Measurements from ENCODE around the gene PRUNE1.

PRUNE1 gene

DNA sequence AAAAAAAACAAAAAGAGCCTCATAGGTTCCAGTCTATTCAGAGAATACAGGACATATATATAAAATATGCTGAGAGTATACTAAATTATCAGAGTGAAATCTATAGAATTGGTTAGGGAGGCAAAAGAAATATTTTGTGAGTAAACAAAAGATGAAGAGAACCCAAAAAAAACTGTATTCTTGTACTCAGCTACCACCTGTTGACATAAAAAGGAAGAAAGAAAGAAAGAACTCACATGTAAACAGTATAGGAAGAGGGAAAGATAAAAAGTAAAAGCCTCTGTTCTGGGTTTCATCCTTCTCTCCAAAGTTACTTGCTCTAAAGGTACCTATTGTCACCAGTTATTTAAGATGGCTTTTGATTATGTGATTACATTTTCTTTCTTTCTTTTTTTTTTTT is 18.2 kb downstream of the PRUNE1 start:
- no peaks in the 10 kb centered on the region for H3K9me3 ChIP-seq (ENCODE audit: control insufficient read depth in 2 of 2, low read length in 2 of 2)
- H3K27ac ChIP-seq (ENCODE audit: low read depth in 2 of 2, low read length in 2 of 2) = no peak overlapping the region
- H3K27me3 ChIP-seq (ENCODE audit: control insufficient read depth in 2 of 2, insufficient read depth in 2 of 2, low read length in 2 of 2) = no peaks in the 10 kb centered on the region
- no peak overlapping the region for H3K9ac ChIP-seq (ENCODE audit: low read depth in 1 of 2, low read length in 2 of 2)
- H3K4me1 ChIP-seq (ENCODE audit: control insufficient read depth in 2 of 2, insufficient read depth in 2 of 2, low read length in 2 of 2) = no peaks in the 10 kb centered on the region
- no peak overlapping the region for H3K4me3 ChIP-seq (ENCODE audit: low read length in 2 of 2)
- H3K36me3 ChIP-seq (ENCODE audit: control insufficient read depth in 2 of 2, insufficient read depth in 2 of 2, low read length in 2 of 2) = peaks cover 24 to 38% of the 10 kb centered on the region in 2 donors

DNA sequence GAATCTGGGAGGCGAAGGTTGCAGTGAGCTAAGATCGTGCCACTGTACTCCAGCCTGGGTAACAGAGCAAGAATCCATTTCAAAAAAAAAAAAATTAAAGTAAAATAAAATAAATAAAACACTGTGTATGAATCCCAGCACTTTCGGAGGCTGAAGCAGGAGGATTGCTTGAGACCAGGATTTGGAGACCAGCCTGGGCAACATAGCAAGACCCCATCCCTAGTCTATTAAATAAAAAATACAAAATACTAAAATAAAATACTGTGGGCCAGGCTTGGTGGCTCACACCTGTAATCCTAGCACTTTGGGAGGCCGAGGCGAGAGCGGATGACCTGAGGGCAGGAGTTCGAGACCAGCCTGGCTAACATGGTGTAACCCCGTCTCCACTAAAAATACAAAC is 23.9 kb downstream of the PRUNE1 start:
- H3K9me3 ChIP-seq (ENCODE audit: control insufficient read depth in 2 of 2, low read length in 2 of 2) = no peaks in the 10 kb centered on the region
- H3K9ac ChIP-seq (ENCODE audit: low read depth in 1 of 2, low read length in 2 of 2) = no peak overlapping the region
- H3K4me3 ChIP-seq (ENCODE audit: low read length in 2 of 2) = no peak overlapping the region
- peaks cover 37 to 46% of the 10 kb centered on the region in 2 donors for H3K36me3 ChIP-seq (ENCODE audit: control insufficient read depth in 2 of 2, insufficient read depth in 2 of 2, low read length in 2 of 2)
- H3K27ac ChIP-seq (ENCODE audit: low read depth in 2 of 2, low read length in 2 of 2) = no peak overlapping the region
- H3K4me1 ChIP-seq (ENCODE audit: control insufficient read depth in 2 of 2, insufficient read depth in 2 of 2, low read length in 2 of 2) = no peaks in the 10 kb centered on the region
- no peaks in the 10 kb centered on the region for H3K27me3 ChIP-seq (ENCODE audit: control insufficient read depth in 2 of 2, insufficient read depth in 2 of 2, low read length in 2 of 2)

DNA sequence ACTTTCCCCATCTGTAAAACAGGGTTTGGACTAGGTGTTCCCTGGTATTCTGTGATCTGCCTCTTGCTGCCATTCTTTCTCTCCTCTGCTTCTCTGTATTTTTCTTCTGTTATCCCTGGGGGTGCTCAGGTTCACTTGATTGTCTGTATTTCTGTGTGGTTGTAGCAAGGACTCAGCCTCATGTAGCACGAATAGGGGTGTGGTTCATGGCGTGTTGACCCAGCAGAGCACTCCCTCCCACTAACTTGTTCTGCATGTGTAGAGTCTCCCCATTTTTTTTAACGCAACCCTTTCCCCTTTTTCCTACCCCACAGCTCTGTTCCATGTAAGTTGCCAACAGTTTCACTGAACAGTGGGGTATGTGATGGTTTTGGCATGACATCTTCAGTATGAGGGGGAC is 26.9 kb downstream of the PRUNE1 start:
- H3K27ac ChIP-seq (ENCODE audit: low read depth in 2 of 2, low read length in 2 of 2) = no peak overlapping the region
- H3K4me1 ChIP-seq (ENCODE audit: control insufficient read depth in 2 of 2, insufficient read depth in 2 of 2, low read length in 2 of 2) = no peaks in the 10 kb centered on the region
- no peak overlapping the region for H3K4me3 ChIP-seq (ENCODE audit: low read length in 2 of 2)
- H3K36me3 ChIP-seq (ENCODE audit: control insufficient read depth in 2 of 2, insufficient read depth in 2 of 2, low read length in 2 of 2) = peaks cover 28 to 30% of the 10 kb centered on the region in 2 donors
- H3K9ac ChIP-seq (ENCODE audit: low read depth in 1 of 2, low read length in 2 of 2) = no peak overlapping the region
- H3K27me3 ChIP-seq (ENCODE audit: control insufficient read depth in 2 of 2, insufficient read depth in 2 of 2, low read length in 2 of 2) = no peaks in the 10 kb centered on the region
- H3K9me3 ChIP-seq (ENCODE audit: control insufficient read depth in 2 of 2, low read length in 2 of 2) = no peaks in the 10 kb centered on the region

DNA sequence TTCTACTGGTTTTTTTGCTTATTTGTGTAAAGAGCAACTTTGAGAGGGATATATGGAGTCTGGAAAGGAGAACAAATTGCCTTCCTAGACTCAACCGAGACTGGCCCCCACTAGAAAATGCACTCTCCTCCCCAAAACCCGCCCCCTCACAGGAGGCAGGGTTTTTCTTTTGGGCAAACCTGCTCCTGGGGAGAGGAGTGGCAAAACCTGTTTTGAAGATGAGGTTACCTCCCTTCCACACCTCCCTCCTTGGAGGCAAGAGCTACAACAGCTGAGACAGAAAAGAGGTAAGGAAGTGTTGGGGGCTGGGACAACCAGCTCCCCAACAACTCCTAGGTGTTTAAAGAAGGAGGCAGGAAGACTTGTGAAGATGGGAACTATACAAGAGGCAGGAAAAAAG is 28.1 kb downstream of the PRUNE1 start, which contains the start of gene BNIPL:
Gene BNIPL (plus strand): TSS at position 231 of the 400 bp plus-strand sequence. CDS start 140 bp downstream, at position 371.
- Histone ChIP-seq H3K27ac (ENCODE audit: low read depth in 2 of 2, low read length in 2 of 2) (no peak within 1 kb of the TSS), H3K36me3 (ENCODE audit: control insufficient read depth in 2 of 2, insufficient read depth in 2 of 2, low read length in 2 of 2) (peaks cover 20 to 21% of the 10 kb centered on the region in 2 donors), H3K4me1 (ENCODE audit: control insufficient read depth in 2 of 2, insufficient read depth in 2 of 2, low read length in 2 of 2) (no peaks in the 10 kb centered on the region)

DNA sequence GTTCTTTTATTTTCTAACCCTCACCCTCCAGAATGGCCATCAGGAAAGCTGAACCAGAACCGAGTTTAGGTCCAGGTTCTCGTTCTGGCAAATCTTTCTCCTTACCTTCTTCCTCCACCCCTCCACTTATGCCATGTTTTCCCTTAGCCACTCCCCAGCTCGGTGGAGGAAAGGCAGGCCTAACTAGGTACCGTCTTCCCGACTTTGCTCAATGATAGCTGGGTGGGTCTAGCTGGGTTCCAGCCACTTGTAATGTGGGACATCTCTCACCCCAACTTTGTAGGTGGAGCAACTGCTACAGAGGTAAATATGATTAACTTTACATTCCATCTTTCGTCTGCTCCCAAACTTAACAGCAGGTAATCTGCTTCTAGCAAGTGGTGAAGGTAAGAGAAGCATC is 28.8 kb downstream of the PRUNE1 start:
- H3K4me3 ChIP-seq (ENCODE audit: low read length in 2 of 2) = no peak overlapping the region
- peaks cover 16 to 18% of the 10 kb centered on the region in 2 donors for H3K36me3 ChIP-seq (ENCODE audit: control insufficient read depth in 2 of 2, insufficient read depth in 2 of 2, low read length in 2 of 2)
- H3K4me1 ChIP-seq (ENCODE audit: control insufficient read depth in 2 of 2, insufficient read depth in 2 of 2, low read length in 2 of 2) = no peaks in the 10 kb centered on the region
- no peak overlapping the region for H3K27ac ChIP-seq (ENCODE audit: low read depth in 2 of 2, low read length in 2 of 2)
- H3K27me3 ChIP-seq (ENCODE audit: control insufficient read depth in 2 of 2, insufficient read depth in 2 of 2, low read length in 2 of 2) = no peaks in the 10 kb centered on the region
- no peak overlapping the region for H3K9ac ChIP-seq (ENCODE audit: low read depth in 1 of 2, low read length in 2 of 2)
- H3K9me3 ChIP-seq (ENCODE audit: control insufficient read depth in 2 of 2, low read length in 2 of 2) = no peaks in the 10 kb centered on the region

More for the DNA sequence above, 28.1 kb downstream of the PRUNE1 start, which contains the start of gene BNIPL:
- Histone ChIP-seq H3K9me3 (ENCODE audit: control insufficient read depth in 2 of 2, low read length in 2 of 2) (no peaks in the 10 kb centered on the region), H3K4me3 (ENCODE audit: low read length in 2 of 2) (no peak within 1 kb of the TSS), H3K27me3 (ENCODE audit: control insufficient read depth in 2 of 2, insufficient read depth in 2 of 2, low read length in 2 of 2) (no peaks in the 10 kb centered on the region), H3K9ac (ENCODE audit: low read depth in 1 of 2, low read length in 2 of 2) (no peak within 1 kb of the TSS)

DNA sequence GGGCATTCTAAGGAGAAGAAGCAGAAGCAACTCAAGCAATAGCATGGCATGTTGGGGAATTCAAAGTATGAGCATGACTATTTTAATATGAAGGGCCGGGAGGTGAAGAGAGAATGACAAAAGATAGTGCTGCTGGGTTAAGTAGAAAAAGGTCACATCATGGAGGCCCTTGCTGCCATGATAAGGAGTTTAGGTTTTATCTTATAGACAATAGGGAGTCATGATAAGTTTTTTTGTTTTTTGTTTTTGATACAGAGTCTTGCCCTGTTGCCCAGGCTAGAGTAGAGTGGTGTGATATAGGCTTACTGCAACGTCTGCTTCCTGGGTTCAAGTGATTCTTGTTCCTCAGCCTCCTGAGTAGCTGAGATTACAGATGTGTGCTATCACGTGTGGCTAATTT is 31.3 kb downstream of the PRUNE1 start:
- Histone ChIP-seq H3K27me3 (ENCODE audit: control insufficient read depth in 2 of 2, insufficient read depth in 2 of 2, low read length in 2 of 2) (no peaks in the 10 kb centered on the region), H3K9ac (ENCODE audit: low read depth in 1 of 2, low read length in 2 of 2) (no peak overlapping the region), H3K27ac (ENCODE audit: low read depth in 2 of 2, low read length in 2 of 2) (no peak overlapping the region), H3K36me3 (ENCODE audit: control insufficient read depth in 2 of 2, insufficient read depth in 2 of 2, low read length in 2 of 2) (peaks cover 8 to 9% of the 10 kb centered on the region in 2 donors), H3K9me3 (ENCODE audit: control insufficient read depth in 2 of 2, low read length in 2 of 2) (no peaks in the 10 kb centered on the region), H3K4me1 (ENCODE audit: control insufficient read depth in 2 of 2, insufficient read depth in 2 of 2, low read length in 2 of 2) (no peaks in the 10 kb centered on the region), H3K4me3 (ENCODE audit: low read length in 2 of 2) (no peak overlapping the region)

GRCh38 chr1:151043163-151043562 is 34.9 kb downstream of the PRUNE1 start:
- Histone ChIP-seq H3K27me3 (ENCODE audit: control insufficient read depth in 2 of 2, insufficient read depth in 2 of 2, low read length in 2 of 2) (no peaks in the 10 kb centered on the region), H3K9ac (ENCODE audit: low read depth in 1 of 2, low read length in 2 of 2) (no peak overlapping the region), H3K4me3 (ENCODE audit: low read length in 2 of 2) (no peak overlapping the region), H3K27ac (ENCODE audit: low read depth in 2 of 2, low read length in 2 of 2) (no peak overlapping the region), H3K36me3 (ENCODE audit: control insufficient read depth in 2 of 2, insufficient read depth in 2 of 2, low read length in 2 of 2) (no peaks in the 10 kb centered on the region), H3K4me1 (ENCODE audit: control insufficient read depth in 2 of 2, insufficient read depth in 2 of 2, low read length in 2 of 2) (peaks cover 5 to 8% of the 10 kb centered on the region in 2 donors), H3K9me3 (ENCODE audit: control insufficient read depth in 2 of 2, low read length in 2 of 2) (no peaks in the 10 kb centered on the region)

- Histone ChIP-seq H3K27me3 (ENCODE audit: control insufficient read depth in 2 of 2, insufficient read depth in 2 of 2, low read length in 2 of 2) (no peaks in the 10 kb centered on the region), H3K4me1 (ENCODE audit: control insufficient read depth in 2 of 2, insufficient read depth in 2 of 2, low read length in 2 of 2) (peaks cover 9 to 16% of the 10 kb centered on the region in 2 donors), H3K4me3 (ENCODE audit: low read length in 2 of 2) (peak within 1 kb of the TSS; percentile 69 to 90), H3K36me3 (ENCODE audit: control insufficient read depth in 2 of 2, insufficient read depth in 2 of 2, low read length in 2 of 2) (peaks cover 12 to 13% of the 10 kb centered on the region in 2 donors), H3K9ac (ENCODE audit: low read depth in 1 of 2, low read length in 2 of 2) (peak within 1 kb of the TSS; percentile 52 to 73), H3K27ac (ENCODE audit: low read depth in 2 of 2, low read length in 2 of 2) (peak within 1 kb of the TSS; percentile 18 to 79), H3K9me3 (ENCODE audit: control insufficient read depth in 2 of 2, low read length in 2 of 2) (no peaks in the 10 kb centered on the region)
Measured at GRCh38 chr1:151047591-151047924, 39.3 kb downstream of the PRUNE1 start, which contains the start of gene C1orf56. Gene C1orf56, plus strand, starts transcription at chr1:151047751. Its CDS starts 97 bp downstream, at chr1:151047848.

DNA sequence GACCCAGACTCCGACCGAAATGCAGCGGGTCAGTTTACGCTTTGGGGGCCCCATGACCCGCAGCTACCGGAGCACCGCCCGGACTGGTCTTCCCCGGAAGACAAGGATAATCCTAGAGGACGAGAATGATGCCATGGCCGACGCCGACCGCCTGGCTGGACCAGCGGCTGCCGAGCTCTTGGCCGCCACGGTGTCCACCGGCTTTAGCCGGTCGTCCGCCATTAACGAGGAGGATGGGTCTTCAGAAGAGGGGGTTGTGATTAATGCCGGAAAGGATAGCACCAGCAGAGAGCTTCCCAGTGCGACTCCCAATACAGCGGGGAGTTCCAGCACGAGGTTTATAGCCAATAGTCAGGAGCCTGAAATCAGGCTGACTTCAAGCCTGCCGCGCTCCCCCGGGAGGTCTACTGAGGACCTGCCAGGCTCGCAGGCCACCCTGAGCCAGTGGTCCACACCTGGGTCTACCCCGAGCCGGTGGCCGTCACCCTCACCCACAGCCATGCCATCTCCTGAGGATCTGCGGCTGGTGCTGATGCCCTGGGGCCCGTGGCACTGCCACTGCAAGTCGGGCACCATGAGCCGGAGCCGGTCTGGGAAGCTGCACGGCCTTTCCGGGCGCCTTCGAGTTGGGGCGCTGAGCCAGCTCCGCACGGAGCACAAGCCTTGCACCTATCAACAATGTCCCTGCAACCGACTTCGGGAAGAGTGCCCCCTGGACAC is 39.8 kb downstream of the PRUNE1 start:
- H3K9ac ChIP-seq (ENCODE audit: low read depth in 1 of 2, low read length in 2 of 2) = peak overlapping the region; percentile 52 to 73
- peak overlapping the region; percentile 69 to 90 for H3K4me3 ChIP-seq (ENCODE audit: low read length in 2 of 2)
- no peaks in the 10 kb centered on the region for H3K27me3 ChIP-seq (ENCODE audit: control insufficient read depth in 2 of 2, insufficient read depth in 2 of 2, low read length in 2 of 2)
- no peaks in the 10 kb centered on the region for H3K9me3 ChIP-seq (ENCODE audit: control insufficient read depth in 2 of 2, low read length in 2 of 2)
- peaks cover 17 to 18% of the 10 kb centered on the region in 2 donors for H3K36me3 ChIP-seq (ENCODE audit: control insufficient read depth in 2 of 2, insufficient read depth in 2 of 2, low read length in 2 of 2)
- peak overlapping the region; percentile 18 to 79 for H3K27ac ChIP-seq (ENCODE audit: low read depth in 2 of 2, low read length in 2 of 2)
- peaks cover 9 to 16% of the 10 kb centered on the region in 2 donors for H3K4me1 ChIP-seq (ENCODE audit: control insufficient read depth in 2 of 2, insufficient read depth in 2 of 2, low read length in 2 of 2)

- Histone ChIP-seq H3K27ac (ENCODE audit: low read depth in 2 of 2, low read length in 2 of 2) (peak overlapping the region; percentile 18 to 79), H3K9ac (ENCODE audit: low read depth in 1 of 2, low read length in 2 of 2) (peak overlapping the region; percentile 52 to 73), H3K4me1 (ENCODE audit: control insufficient read depth in 2 of 2, insufficient read depth in 2 of 2, low read length in 2 of 2) (peaks cover 9 to 16% of the 10 kb centered on the region in 2 donors), H3K27me3 (ENCODE audit: control insufficient read depth in 2 of 2, insufficient read depth in 2 of 2, low read length in 2 of 2) (no peaks in the 10 kb centered on the region), H3K36me3 (ENCODE audit: control insufficient read depth in 2 of 2, insufficient read depth in 2 of 2, low read length in 2 of 2) (peaks cover 19 to 22% of the 10 kb centered on the region in 2 donors), H3K4me3 (ENCODE audit: low read length in 2 of 2) (peak overlapping the region; percentile 69 to 90), H3K9me3 (ENCODE audit: control insufficient read depth in 2 of 2, low read length in 2 of 2) (no peaks in the 10 kb centered on the region)
Measured at GRCh38 chr1:151048645-151049032, 40.4 kb downstream of the PRUNE1 start.
